Gastrocnemius medialis (tissue), 4 donors: ENCODE data around the gene FRMD5. TPM values are rescaled to one million over a fixed set of nuclear protein-coding genes. Genes with fewer than 3 reads are reported as not detected.

Experiments used
- ATAC-seq, 2 donors: fragments of 150-250 bp; one replicate each; pipeline ENCODE4 v1.9.1; 2016
- DNase-seq, 2 donors: peaks; one replicate each; pipeline ENCODE4 v3.0.0-alpha.2; 2019
- H3K27ac ChIP-seq, 4 donors: fragments of 200-600 bp; sonication (generic); 1 replicate in 1 of 4; 2 replicates in 3 of 4; pipeline ENCODE4 v1.5.1; 2016 to 2018; ENCODE audit warnings: mild to moderate bottlenecking in 2 of 4, moderate library complexity in 1 of 4
- H3K27me3 ChIP-seq, 3 donors: fragments of 200-600 bp; sonication (generic) in 2 of 3; 1 replicate in 1 of 3; 2 replicates in 2 of 3; pipeline versions ENCODE4 v1.5.1 to v1.6.0; 2016 to 2019; ENCODE audit warnings: mild to moderate bottlenecking in 1 of 3, moderate library complexity in 1 of 3
- H3K36me3 ChIP-seq, 2 donors: fragments of 200-600 bp; sonication (generic) in 1 of 2; one replicate each; pipeline ENCODE4 v1.5.1; 2017 to 2018
- H3K4me1 ChIP-seq, 2 donors: fragments of 200-600 bp; sonication (generic) in 1 of 2; one replicate each; pipeline ENCODE4 v1.5.1; 2016 to 2017; ENCODE audit warnings: mild to moderate bottlenecking in 2 of 2
- H3K4me3 ChIP-seq, 4 donors: fragments of 200-600 bp; sonication (generic) in 3 of 4; 1 replicate in 1 of 4; 2 replicates in 3 of 4; pipeline ENCODE4 v1.5.1; 2016 to 2019; ENCODE audit warnings: mild to moderate bottlenecking in 2 of 4
- H3K9me3 ChIP-seq, 3 donors: fragments of 200-600 bp; sonication (generic) in 2 of 3; 1 replicate in 1 of 3; 2 replicates in 2 of 3; pipeline ENCODE4 v1.5.1; 2016 to 2019
- CTCF ChIP-seq, 5 experiments: fragments of 450-650 bp in 3 of 5; fragments of 200-600 bp in 2 of 5; sonication (generic) in 2 of 5; IDR thresholded peaks in 4 of 5; conservative IDR thresholded peaks in 1 of 5; 1 replicate in 4 of 5; 2 replicates in 1 of 5; pipeline ENCODE4 v1.5.1; 2016 to 2019; ENCODE audit warnings: antibody characterized with exemption in 5 of 5, mild to moderate bottlenecking in 3 of 5, moderate library complexity in 3 of 5
- POLR2A ChIP-seq, 2 donors: fragments of 450-650 bp; IDR thresholded peaks; one replicate each; pipeline ENCODE4 v1.6.1; 2017; ENCODE audit warnings: antibody characterized with exemption in 2 of 2, mild to moderate bottlenecking in 2 of 2, moderate library complexity in 2 of 2
- in situ Hi-C, 4 donors: fragments of 200-750 bp; cut with MboI; loops; one replicate each; pipeline versions ENCODE4 v1.15.0 to v1.8.0; 2017; ENCODE audit warnings: low sequenced_read_pairs in 4 of 4
- intact Hi-C: fragments of 100-400 bp; cut with DNase I; formaldehyde crosslinking; loops from one replicate; pipeline ENCODE4 v1.15.1; 2023; ENCODE audit warnings: low total_unique reads
- total RNA-seq, 4 donors: library from RNA; depleted of rRNA; stranded (reverse); fragments of >200 nt; gene quantifications; one replicate each; pipeline versions ENCODE4 v1.1.0 to v1.2.3, GENCODE V29; 2016

FRMD5 gene
- total RNA-seq, 4 donors from 2014 or later, result 0.04 TPM; not detected in 3

- intact Hi-C loops (no loop called here), in situ Hi-C loops (no loop called here)
- Histone ChIP-seq H3K27ac (no peak overlapping the region), H3K4me1 (no peaks in the 10 kb centered on the region), H3K4me3 (no peak overlapping the region), H3K9me3 (no peaks in the 10 kb centered on the region), H3K27me3 (no peaks in the 10 kb centered on the region), H3K36me3 (no peaks in the 10 kb centered on the region)
- TF ChIP-seq CTCF (IDR thresholded peaks at IDR 0.05 in 4 of 5, conservative IDR thresholded peaks at IDR 0.05 in 1 of 5) (no peak), POLR2A (IDR thresholded peaks at IDR 0.05) (no peak)
- no peak for ATAC-seq
- DNase-seq, result no peak
Observed at GRCh38 chr15:44087578-44088465, 107.2 kb downstream of the FRMD5 start.

DNA sequence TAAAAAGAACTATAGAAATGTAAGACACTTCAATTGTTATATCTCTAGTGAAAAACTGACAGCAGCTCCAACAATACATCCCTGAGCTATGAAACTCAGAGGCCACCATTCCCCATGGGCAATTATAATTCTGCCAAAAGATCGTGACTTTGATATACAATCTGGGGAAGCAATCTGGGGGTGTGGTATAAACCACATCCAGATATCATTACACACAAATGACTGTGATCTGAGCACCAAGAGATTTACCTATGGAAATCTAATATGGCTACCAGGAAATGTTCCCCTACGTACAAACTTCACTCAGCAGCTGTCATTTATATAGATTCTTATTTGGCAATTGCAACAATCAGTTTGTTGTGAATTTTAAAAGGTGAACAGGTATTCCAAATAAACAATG lies 110.3 kb downstream of the FRMD5 start:
- no peak overlapping the region for H3K27ac ChIP-seq
- H3K4me3 ChIP-seq, result no peak overlapping the region
- no peak for DNase-seq
- no peaks in the 10 kb centered on the region for H3K4me1 ChIP-seq
- no peaks in the 10 kb centered on the region for H3K27me3 ChIP-seq
- in situ Hi-C loops, result no loop called here
- intact Hi-C loops, result no loop called here
- TF ChIP-seq POLR2A (IDR thresholded peaks at IDR 0.05), result no peak
- TF ChIP-seq CTCF (IDR thresholded peaks at IDR 0.05 in 4 of 5, conservative IDR thresholded peaks at IDR 0.05 in 1 of 5), result no peak
- no peaks in the 10 kb centered on the region for H3K36me3 ChIP-seq
- no peak for ATAC-seq
- H3K9me3 ChIP-seq, result no peaks in the 10 kb centered on the region

GRCh38 chr15:44084171-44084570 lies 110.9 kb downstream of the FRMD5 start:
- no peaks in the 10 kb centered on the region for H3K9me3 ChIP-seq
- ATAC-seq (no peak), DNase-seq (no peak)
- no peaks in the 10 kb centered on the region for H3K27me3 ChIP-seq
- H3K4me1 ChIP-seq, result no peaks in the 10 kb centered on the region
- no peak overlapping the region for H3K27ac ChIP-seq
- intact Hi-C loops, result no loop called here
- in situ Hi-C loops, result no loop called here
- no peaks in the 10 kb centered on the region for H3K36me3 ChIP-seq
- no peak for TF ChIP-seq POLR2A (IDR thresholded peaks at IDR 0.05)
- no peak for TF ChIP-seq CTCF (IDR thresholded peaks at IDR 0.05 in 4 of 5, conservative IDR thresholded peaks at IDR 0.05 in 1 of 5)
- H3K4me3 ChIP-seq, result no peak overlapping the region

DNA sequence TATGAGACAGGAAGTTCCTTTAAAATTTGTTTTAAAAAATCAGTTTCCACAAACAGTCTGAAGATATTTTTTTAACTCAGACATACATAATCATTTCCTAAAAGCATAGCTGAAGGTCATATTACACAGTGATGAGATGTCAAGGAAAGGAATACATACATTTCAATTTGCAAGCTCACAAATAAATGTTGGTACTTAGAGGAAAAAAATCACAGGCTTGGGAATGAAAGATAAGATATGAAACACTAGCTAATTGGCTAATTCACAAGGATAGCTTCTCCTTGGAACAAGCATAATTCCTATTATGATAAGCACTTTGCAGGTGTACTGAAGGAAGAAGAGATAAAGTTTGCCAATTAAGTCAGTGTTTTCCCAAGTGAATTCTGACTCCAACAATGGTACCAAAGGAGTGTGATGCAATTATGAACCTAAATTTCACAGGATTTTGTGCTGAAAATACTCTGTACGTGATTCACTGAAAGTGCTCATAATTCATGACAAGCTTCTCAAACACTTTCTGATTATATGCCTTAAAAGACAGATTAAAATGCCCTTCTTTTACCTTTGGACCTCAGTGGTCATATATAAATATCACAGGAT lies 112.4 kb downstream of the FRMD5 start:
- no peaks in the 10 kb centered on the region for H3K27me3 ChIP-seq
- in situ Hi-C loops (no loop called here), intact Hi-C loops (no loop called here)
- no peak overlapping the region for H3K4me3 ChIP-seq
- no peak for DNase-seq
- no peak for TF ChIP-seq POLR2A (IDR thresholded peaks at IDR 0.05)
- no peak for TF ChIP-seq CTCF (IDR thresholded peaks at IDR 0.05 in 4 of 5, conservative IDR thresholded peaks at IDR 0.05 in 1 of 5)
- no peaks in the 10 kb centered on the region for H3K4me1 ChIP-seq
- H3K9me3 ChIP-seq, result no peaks in the 10 kb centered on the region
- no peak overlapping the region for H3K27ac ChIP-seq
- H3K36me3 ChIP-seq, result no peaks in the 10 kb centered on the region
- no peak for ATAC-seq
